HTR-8/SVneo (cell line): Measurements from ENCODE around the gene SLC10A3.
A peak's percentile ranks its signal among the peaks of the same experiment; 100 is the strongest.

ENCODE experiments used
- DNase-seq: peaks from one replicate; pipeline ENCODE4 v3.0.0; 2011; ENCODE audit warnings: low spot score, mixed read lengths; ENCODE audit not compliant: insufficient read length
- FAIRE-seq: peaks from 2 replicates; lab custom pipeline; 2011; peaks lifted over from hg19 to GRCh38; lab: Jason Lieb, UNC

The SLC10A3 gene

GRCh38 chrX:154443992-154444754 is 46.3 kb downstream of the SLC10A3 start, which contains the start of gene FAM50A:
Gene FAM50A, plus strand, starts transcription at chrX:154444141. Its CDS starts 95 bp downstream, at chrX:154444236.
- DNase-seq, result peak; percentile 47
- no peak for FAIRE-seq

GRCh38 chrX:154443479-154443910 is 46.9 kb downstream of the SLC10A3 start:
- FAIRE-seq (no peak), DNase-seq (no peak)

GRCh38 chrX:154441984-154442707 is 48.3 kb downstream of the SLC10A3 start:
- no peak for FAIRE-seq

GRCh38 chrX:154441564-154441963 is 48.9 kb downstream of the SLC10A3 start:
- FAIRE-seq (no peak), DNase-seq (no peak)

More at GRCh38 chrX:154441984-154442707, 48.3 kb downstream of the SLC10A3 start:
- no peak for DNase-seq

- no peak for FAIRE-seq
These were observed 49.6 kb downstream of the SLC10A3 start for GRCh38 chrX:154440623-154441357.

GRCh38 chrX:154439841-154440240 is 50.6 kb downstream of the SLC10A3 start:
- FAIRE-seq (no peak), DNase-seq (no peak)

More at GRCh38 chrX:154440623-154441357, 49.6 kb downstream of the SLC10A3 start:
- no peak for DNase-seq

- DNase-seq (no peak), FAIRE-seq (no peak)
These were observed 52.2 kb downstream of the SLC10A3 start for GRCh38 chrX:154437971-154438893.
